H9 (cell line): ENCODE results near the gene DSP. TPM values are rescaled to one million over a fixed set of nuclear protein-coding genes. Genes with fewer than 3 reads are reported as not detected.

Experiments used
- DNase-seq: peaks from one replicate; pipeline ENCODE4 v3.0.0-alpha.2; 2017
- H2AFZ ChIP-seq: one replicate; pipeline ENCODE4 v1.6.1; 2013; ENCODE audit warnings: mild to moderate bottlenecking, low read length, control low read depth, moderate library complexity
- H2AK5ac ChIP-seq: 2 replicates; pipeline ENCODE4 v1.6.1; 2013; ENCODE audit warnings: low read length, control low read depth, mixed read lengths; ENCODE audit not compliant: insufficient read length
- H2BK120ac ChIP-seq: one replicate; pipeline ENCODE4 v1.6.1; 2013; ENCODE audit warnings: low read depth, mild to moderate bottlenecking, low read length, control low read depth, inconsistent platforms; ENCODE audit not compliant: poor library complexity, severe bottlenecking
- H2BK12ac ChIP-seq: 2 replicates; pipeline ENCODE4 v1.6.1; 2013; ENCODE audit warnings: low read length, control low read depth, mixed read lengths, low read depth; ENCODE audit not compliant: insufficient read length
- H2BK15ac ChIP-seq: 2 replicates; pipeline ENCODE4 v1.6.1; 2013; ENCODE audit warnings: low read depth, low read length, control low read depth
- H2BK20ac ChIP-seq: one replicate; pipeline ENCODE4 v1.6.1; 2013; ENCODE audit warnings: low read depth, mild to moderate bottlenecking, low read length, control low read depth, inconsistent platforms; ENCODE audit not compliant: poor library complexity, severe bottlenecking
- H2BK5ac ChIP-seq: 2 replicates; pipeline ENCODE4 v1.6.1; 2013; ENCODE audit warnings: low read length, control low read depth, mixed read lengths; ENCODE audit not compliant: insufficient read length
- H3K14ac ChIP-seq: 2 replicates; pipeline ENCODE4 v1.6.1; 2013; ENCODE audit warnings: low read length, control low read depth; ENCODE audit not compliant: insufficient read depth
- H3K18ac ChIP-seq: 2 replicates; pipeline ENCODE4 v1.6.1; 2013; ENCODE audit warnings: low read depth, mild to moderate bottlenecking, mixed read lengths, low read length, control low read depth; ENCODE audit not compliant: insufficient read length
- H3K23ac ChIP-seq: 2 replicates; pipeline ENCODE4 v1.6.1; 2013; ENCODE audit warnings: low read length, control low read depth, mixed read lengths, low read depth; ENCODE audit not compliant: insufficient read length
- H3K23me2 ChIP-seq: 2 replicates; pipeline ENCODE4 v1.6.1; 2013; ENCODE audit warnings: low read depth, mild to moderate bottlenecking, mixed read lengths, low read length, control low read depth; ENCODE audit not compliant: insufficient read length, poor library complexity, severe bottlenecking
- H3K27ac ChIP-seq: 2 replicates; pipeline ENCODE4 v1.5.1; 2013; ENCODE audit warnings: low read length, control low read depth, mixed read lengths, low read depth; ENCODE audit not compliant: insufficient read length
- H3K27me3 ChIP-seq: 2 replicates; pipeline ENCODE4 v1.6.1; 2013; ENCODE audit warnings: low read length, control low read depth, inconsistent platforms; ENCODE audit not compliant: insufficient read depth
- H3K4ac ChIP-seq: 2 replicates; pipeline ENCODE4 v1.6.1; 2013; ENCODE audit warnings: low read depth, mild to moderate bottlenecking, control low read depth, inconsistent platforms, low read length, moderate library complexity
- H3K4me1 ChIP-seq: 2 replicates; pipeline ENCODE4 v1.6.1; 2013; ENCODE audit warnings: low read length, control low read depth, inconsistent platforms; ENCODE audit not compliant: insufficient read depth
- H3K4me2 ChIP-seq: 2 replicates; pipeline ENCODE4 v1.6.1; 2013; ENCODE audit warnings: low read length, control low read depth, mixed read lengths; ENCODE audit not compliant: insufficient read length, insufficient read depth
- H3K56ac ChIP-seq: 2 replicates; pipeline ENCODE4 v1.6.1; 2013; ENCODE audit warnings: low read depth, mild to moderate bottlenecking, mixed read lengths, low read length, control low read depth; ENCODE audit not compliant: insufficient read length
- H3K79me1 ChIP-seq: 2 replicates; pipeline ENCODE4 v1.6.1; 2013; ENCODE audit warnings: low read depth, mild to moderate bottlenecking, moderate library complexity, low read length, control low read depth, inconsistent platforms; ENCODE audit not compliant: insufficient read depth, poor library complexity, severe bottlenecking
- H3K79me2 ChIP-seq: 2 replicates; pipeline ENCODE4 v1.6.1; 2013; ENCODE audit warnings: low read length, control low read depth, inconsistent platforms; ENCODE audit not compliant: insufficient read depth
- H3K9ac ChIP-seq: 2 replicates; pipeline ENCODE4 v1.6.1; 2013; ENCODE audit warnings: low read length, control low read depth, mixed read lengths; ENCODE audit not compliant: insufficient read length; ENCODE audit errors: extremely low read depth
- H3K9me3 ChIP-seq: one replicate; pipeline ENCODE4 v1.6.1; 2013; ENCODE audit warnings: low read depth, low read length, inconsistent platforms; ENCODE audit not compliant: control insufficient read depth
- H3T11ph ChIP-seq: one replicate; pipeline ENCODE4 v1.6.1; 2013; ENCODE audit warnings: mild to moderate bottlenecking, low read length, control low read depth, inconsistent platforms
- H4K20me1 ChIP-seq: one replicate; pipeline ENCODE4 v1.6.1; 2013; ENCODE audit not compliant: control insufficient read depth, insufficient read length, insufficient read depth
- H4K5ac ChIP-seq: 2 replicates; pipeline ENCODE4 v1.6.1; 2013; ENCODE audit warnings: low read depth, mild to moderate bottlenecking, mixed read lengths, low read length, control low read depth; ENCODE audit not compliant: insufficient read length
- H4K8ac ChIP-seq: replicated peaks from 2 replicates; pipeline ENCODE4 v1.6.1; 2013; ENCODE audit warnings: low read length, control low read depth, mixed read lengths, low read depth; ENCODE audit not compliant: insufficient read length
- H4K91ac ChIP-seq: 2 replicates; pipeline ENCODE4 v1.6.1; 2013; ENCODE audit warnings: low read depth, mild to moderate bottlenecking, moderate library complexity, mixed read lengths, low read length, control low read depth; ENCODE audit not compliant: insufficient read length
- H3K27ac Mint-ChIP-seq, 3 experiments: 2 replicates in 2 of 3; 3 replicates in 1 of 3; pipeline ENCODE4 v1.8.0; 2020 to 2021; ENCODE audit warnings: mixed read lengths in 3 of 3, mild to moderate bottlenecking in 1 of 3, moderate library complexity in 1 of 3
- H3K27me3 Mint-ChIP-seq: 2 replicates; pipeline ENCODE4 v1.8.0; 2021; ENCODE audit warnings: low read depth, mild to moderate bottlenecking, moderate library complexity, mixed read lengths
- H3K36me3 Mint-ChIP-seq, 3 experiments: 2 replicates in 2 of 3; 3 replicates in 1 of 3; pipeline ENCODE4 v1.8.0; 2020 to 2021; ENCODE audit warnings: low read depth in 3 of 3, mixed read lengths in 3 of 3; ENCODE audit not compliant: insufficient read depth in 1 of 3
- H3K4me1 Mint-ChIP-seq, 2 experiments: 2 replicates each; pipeline ENCODE4 v1.8.0; 2020; ENCODE audit warnings: mixed read lengths in 2 of 2
- H3K4me3 Mint-ChIP-seq, 2 experiments: 2 replicates in 1 of 2; 3 replicates in 1 of 2; pipeline ENCODE4 v1.8.0; 2020 to 2021; ENCODE audit warnings: mild to moderate bottlenecking in 2 of 2, mixed read lengths in 2 of 2, moderate library complexity in 1 of 2
- H3K9me3 Mint-ChIP-seq, 2 experiments: 2 replicates in 1 of 2; 3 replicates in 1 of 2; pipeline ENCODE4 v1.8.0; 2020; ENCODE audit warnings: mild to moderate bottlenecking in 2 of 2, mixed read lengths in 2 of 2, moderate library complexity in 1 of 2
- CTCF ChIP-seq: fragments of 200-600 bp; sonication (generic); conservative IDR thresholded peaks from 3 replicates; pipeline ENCODE4 v1.8.0; 2021; ENCODE audit warnings: antibody characterized with exemption, mild to moderate bottlenecking
- WGBS: extraction: QIAGEN DNeasy Blood & Tissue Kit; methylation state at CpG from one replicate; pipeline ENCODE4 v1.1.7; 2013; ENCODE audit warnings: missing lambda C conversion rate, low lambda C conversion rate, mixed read lengths; ENCODE audit not compliant: insufficient read length; ENCODE audit errors: extremely low coverage; 5-methylcytosine and 5-hydroxymethylcytosine counted together
- total RNA-seq: library from RNA; stranded (reverse); gene quantifications from 2 replicates; pipeline ENCODE4 v1.2.1, GENCODE V29; 2021

The DSP gene
- total RNA-seq, 1 experiment from 2014 or later: 48.9 TPM

GRCh38 chr6:7534192-7534591 lies 7.3 kb upstream of the DSP start:
- Mint-ChIP-seq H3K27ac (0 out of 7 replicates have a peak overlapping the region, but pooled peaks of 1 of the 3 experiments have one; percentile 51), H3K4me3 (no peak overlapping the region)
- H2BK15ac ChIP-seq: no peak overlapping the region

More at GRCh38 chr6:7534192-7534591, 7.3 kb upstream of the DSP start:
- Histone ChIP-seq H3K9me3 (no peaks in the 10 kb centered on the region), H2AFZ (no peak overlapping the region), H3K56ac (no peak overlapping the region), H2BK12ac (no peak overlapping the region), H4K8ac (no peak overlapping the region), H3K4me1 (no peaks in the 10 kb centered on the region; the same call in 1 of the 2 replicates), H3K4ac (no peak overlapping the region), H3K27ac (no peak overlapping the region), H2BK120ac (no peak overlapping the region), H2BK20ac (no peak overlapping the region), H3K9ac (no peak overlapping the region), H3K23me2 (no peaks in the 10 kb centered on the region), H4K20me1 (no peaks in the 10 kb centered on the region), H3K27me3 (no peaks in the 10 kb centered on the region), H4K91ac (no peak overlapping the region), H3K4me2 (no peak overlapping the region), H3K18ac (no peak overlapping the region), H3T11ph (no peak overlapping the region), H4K5ac (no peak overlapping the region), H2AK5ac (no peak overlapping the region), H2BK5ac (no peak overlapping the region), H3K14ac (no peak overlapping the region), H3K79me1 (no peaks in the 10 kb centered on the region), H3K23ac (no peak overlapping the region), H3K79me2 (no peaks in the 10 kb centered on the region)
- no peak for DNase-seq
- H3K4me1 Mint-ChIP-seq: peaks cover 15 to 18% of the 10 kb centered on the region in 2 experiments
- H3K9me3 Mint-ChIP-seq: peaks cover 0 to 4% of the 10 kb centered on the region in 2 experiments; a peak in 2 of 5 replicates
- WGBS: no CpG with 5 or more reads among the region's 5 CpGs
- peaks cover 34% of the 10 kb centered on the region for H3K27me3 Mint-ChIP-seq
- no peak for TF ChIP-seq CTCF
- H3K36me3 Mint-ChIP-seq: no peaks in the 10 kb centered on the region
